HG03097 (cell line): ENCODE data around the gene MLH3.

Source experiments
- ATAC-seq: cut with Tn5 transposase; IDR thresholded peaks from one replicate; pipeline ENCODE4 v1.9.1; 2021; ENCODE audit not compliant: unreplicated experiment, low FRiP score

MLH3 gene

GRCh38 chr14:74974364-74975058, 76.8 kb downstream of the MLH3 start:
- ATAC-seq = no peak

DNA sequence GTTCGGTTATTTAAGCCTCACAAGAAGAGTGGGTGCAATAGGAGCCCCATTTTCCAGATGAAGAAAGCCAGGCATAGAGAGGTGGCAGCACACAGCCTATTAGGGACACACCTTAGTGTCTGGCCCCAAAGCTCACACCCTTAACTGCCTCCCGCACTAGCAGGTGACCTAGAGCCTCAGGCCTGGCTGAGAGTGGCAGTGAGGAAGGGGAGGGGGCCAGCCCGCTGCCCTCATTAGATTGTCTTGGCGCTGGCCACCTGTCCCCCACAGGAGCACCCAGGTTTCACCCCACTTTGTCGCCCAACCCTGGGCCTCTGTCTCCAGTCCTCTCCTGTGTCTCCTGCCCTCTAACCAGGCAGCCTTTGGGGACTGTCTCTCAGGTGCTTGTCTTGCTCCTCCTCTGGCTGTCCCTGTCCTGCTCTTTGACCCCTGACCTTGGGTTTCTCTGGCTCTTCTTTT, 77.3 kb downstream of the MLH3 start:
- no peak for ATAC-seq

GRCh38 chr14:74973003-74973653, 78.1 kb downstream of the MLH3 start:
- no peak for ATAC-seq

DNA sequence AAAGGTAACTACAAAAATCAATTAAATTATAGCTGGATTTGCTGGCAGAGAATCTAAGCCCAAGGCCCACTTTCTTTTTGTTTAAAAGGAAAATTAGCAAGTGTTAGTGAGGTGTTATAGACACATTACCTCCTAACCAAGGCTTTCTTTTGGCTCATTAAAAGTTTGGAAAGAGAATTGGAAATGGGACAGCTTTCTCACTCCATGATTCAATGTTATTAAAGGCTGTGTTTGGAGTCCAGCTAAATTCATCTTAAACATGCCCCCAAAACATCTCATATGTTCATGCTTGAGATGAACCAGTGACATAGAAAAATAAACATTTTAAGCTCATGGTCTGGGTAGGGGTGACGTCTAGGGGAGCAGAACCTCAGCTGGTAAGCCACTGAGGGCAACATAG, 82.5 kb downstream of the MLH3 start:
- ATAC-seq = no peak

GRCh38 chr14:74965486-74966153, 85.6 kb downstream of the MLH3 start:
- ATAC-seq = no peak

- no peak for ATAC-seq
These were observed 86.3 kb downstream of the MLH3 start for GRCh38 chr14:74964787-74965485.
